Smooth muscle cell (in vitro differentiated cells): ENCODE data around the gene PYHIN1. TPM values are rescaled to one million over a fixed set of nuclear protein-coding genes. Genes with fewer than 3 reads are reported as not detected.
"Not testable (repeated sequence)": the region's sequence is repeated elsewhere in the genome, so short reads cannot be mapped to it uniquely, and the experiment has no call there.

ENCODE experiments used
- DNase-seq: peaks from one replicate; lab custom pipeline; 2025; ENCODE audit not compliant: unreplicated experiment; lab: John Stamatoyannopoulos, UW
- H2AFZ ChIP-seq: fragments of 200-600 bp; sonication (generic); 2 replicates; pipeline ENCODE4 v1.6.0; 2016; ENCODE audit warnings: antibody characterized with exemption, low read depth, mild to moderate bottlenecking
- H3F3A ChIP-seq: fragments of 200-600 bp; sonication (generic); 2 replicates; pipeline ENCODE4 v1.6.0; 2017; ENCODE audit warnings: antibody characterized with exemption, low read depth
- H3K27ac ChIP-seq: fragments of 200-600 bp; sonication (generic); 2 replicates; pipeline ENCODE4 v1.5.1; 2016; ENCODE audit warnings: low read depth, mild to moderate bottlenecking
- H3K27me3 ChIP-seq: fragments of 200-600 bp; sonication (generic); 2 replicates; pipeline ENCODE4 v1.6.1; 2016; ENCODE audit warnings: low read depth, mild to moderate bottlenecking
- H3K36me3 ChIP-seq: fragments of 200-600 bp; sonication (generic); 2 replicates; pipeline ENCODE4 v1.5.1; 2016; ENCODE audit warnings: low read depth
- H3K4me1 ChIP-seq: fragments of 200-600 bp; sonication (generic); 2 replicates; pipeline ENCODE4 v1.5.1; 2016; ENCODE audit warnings: low read depth
- H3K4me2 ChIP-seq: fragments of 200-600 bp; sonication (generic); 2 replicates; pipeline ENCODE4 v1.6.0; 2016; ENCODE audit warnings: mild to moderate bottlenecking
- H3K4me3 ChIP-seq: fragments of 200-600 bp; sonication (generic); 2 replicates; pipeline ENCODE4 v1.5.1; 2016; ENCODE audit warnings: mild to moderate bottlenecking
- H3K79me2 ChIP-seq: fragments of 200-600 bp; sonication (generic); 2 replicates; pipeline ENCODE4 v1.6.0; 2016; ENCODE audit warnings: low read depth, mild to moderate bottlenecking
- H3K9ac ChIP-seq: fragments of 200-600 bp; sonication (generic); 2 replicates; pipeline ENCODE4 v1.6.0; 2016; ENCODE audit warnings: low read depth
- H3K9me3 ChIP-seq: fragments of 200-600 bp; sonication (generic); replicated peaks from 2 replicates; pipeline ENCODE4 v1.5.1; 2016; ENCODE audit warnings: low read depth
- H4K20me1 ChIP-seq: fragments of 200-600 bp; sonication (generic); 2 replicates; pipeline ENCODE4 v1.6.0; 2016; ENCODE audit warnings: low read depth
- WGBS: methylation state at CpG from one replicate; pipeline ENCODE4 v1.1.7; 2016; ENCODE audit warnings: low lambda C conversion rate; 5-methylcytosine and 5-hydroxymethylcytosine counted together
- polyA plus RNA-seq: library from polyadenylated mRNA; unstranded; fragments of >200 nt; fragmentation: Nextera tagmentation; extraction: Ambion mirVana; gene quantifications from 2 replicates; pipeline ENCODE4 v1.2.1, GENCODE V29; 2016
- total RNA-seq: library from RNA; depleted of rRNA; stranded (reverse); fragments of >200 nt; gene quantifications from 2 replicates; pipeline ENCODE4 v1.2.3, GENCODE V29; 2014
- TF ChIP-seq, protein P1 (sequence below): fragments of 200-600 bp; sonication (generic); IDR thresholded peaks from 2 replicates; pipeline ENCODE4 v1.5.1; 2017; ENCODE audit warnings: borderline replicate concordance, mild to moderate bottlenecking, antibody characterized with exemption; ENCODE audit not compliant: insufficient read depth, poor library complexity, severe bottlenecking

The PYHIN1 gene
- total and polyA plus RNA-seq, 2 experiments from 2014 or later: 0.22 TPM; not detected in 1

DNA sequence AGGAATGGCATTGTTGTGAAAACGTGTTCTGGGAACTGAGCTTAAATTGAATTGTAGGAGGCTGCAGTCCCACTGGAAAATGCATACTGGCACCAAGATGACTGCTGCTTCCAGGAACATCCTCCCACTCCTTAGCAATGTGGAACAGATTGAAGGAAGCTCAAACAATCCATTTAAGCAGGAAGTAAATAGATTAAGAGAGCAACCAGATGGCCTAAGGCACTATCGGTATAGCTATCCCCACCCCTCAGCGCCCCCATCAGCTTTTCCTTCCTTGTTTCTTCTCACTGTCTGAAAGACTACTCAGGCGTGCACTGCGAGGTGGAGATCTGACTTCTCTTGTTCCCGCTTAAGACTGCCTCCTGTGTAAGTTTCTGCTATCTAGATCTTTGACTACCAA lies 74.3 kb downstream of the PYHIN1 start:
- Histone ChIP-seq H3K27ac (peak overlapping the region; percentile 98), H3K79me2 (peaks cover 15% of the 10 kb centered on the region), H2AFZ (peak overlapping the region; percentile 71), H3K4me2 (peak overlapping the region; percentile 69), H3K27me3 (no peaks in the 10 kb centered on the region), H4K20me1 (no peaks in the 10 kb centered on the region), H3K4me1 (peaks cover 45% of the 10 kb centered on the region), H3K9ac (peak overlapping the region; percentile 5), H3F3A (peaks cover 24% of the 10 kb centered on the region), H3K4me3 (peak overlapping the region; percentile 14), H3K9me3 (no peaks in the 10 kb centered on the region), H3K36me3 (no peaks in the 10 kb centered on the region)
- TF ChIP-seq, protein P1, sequence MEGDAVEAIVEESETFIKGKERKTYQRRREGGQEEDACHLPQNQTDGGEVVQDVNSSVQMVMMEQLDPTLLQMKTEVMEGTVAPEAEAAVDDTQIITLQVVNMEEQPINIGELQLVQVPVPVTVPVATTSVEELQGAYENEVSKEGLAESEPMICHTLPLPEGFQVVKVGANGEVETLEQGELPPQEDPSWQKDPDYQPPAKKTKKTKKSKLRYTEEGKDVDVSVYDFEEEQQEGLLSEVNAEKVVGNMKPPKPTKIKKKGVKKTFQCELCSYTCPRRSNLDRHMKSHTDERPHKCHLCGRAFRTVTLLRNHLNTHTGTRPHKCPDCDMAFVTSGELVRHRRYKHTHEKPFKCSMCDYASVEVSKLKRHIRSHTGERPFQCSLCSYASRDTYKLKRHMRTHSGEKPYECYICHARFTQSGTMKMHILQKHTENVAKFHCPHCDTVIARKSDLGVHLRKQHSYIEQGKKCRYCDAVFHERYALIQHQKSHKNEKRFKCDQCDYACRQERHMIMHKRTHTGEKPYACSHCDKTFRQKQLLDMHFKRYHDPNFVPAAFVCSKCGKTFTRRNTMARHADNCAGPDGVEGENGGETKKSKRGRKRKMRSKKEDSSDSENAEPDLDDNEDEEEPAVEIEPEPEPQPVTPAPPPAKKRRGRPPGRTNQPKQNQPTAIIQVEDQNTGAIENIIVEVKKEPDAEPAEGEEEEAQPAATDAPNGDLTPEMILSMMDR: no peak
- 6% methylated on average over 6 of the region's 6 CpGs for WGBS
- DNase-seq: no peak

DNA sequence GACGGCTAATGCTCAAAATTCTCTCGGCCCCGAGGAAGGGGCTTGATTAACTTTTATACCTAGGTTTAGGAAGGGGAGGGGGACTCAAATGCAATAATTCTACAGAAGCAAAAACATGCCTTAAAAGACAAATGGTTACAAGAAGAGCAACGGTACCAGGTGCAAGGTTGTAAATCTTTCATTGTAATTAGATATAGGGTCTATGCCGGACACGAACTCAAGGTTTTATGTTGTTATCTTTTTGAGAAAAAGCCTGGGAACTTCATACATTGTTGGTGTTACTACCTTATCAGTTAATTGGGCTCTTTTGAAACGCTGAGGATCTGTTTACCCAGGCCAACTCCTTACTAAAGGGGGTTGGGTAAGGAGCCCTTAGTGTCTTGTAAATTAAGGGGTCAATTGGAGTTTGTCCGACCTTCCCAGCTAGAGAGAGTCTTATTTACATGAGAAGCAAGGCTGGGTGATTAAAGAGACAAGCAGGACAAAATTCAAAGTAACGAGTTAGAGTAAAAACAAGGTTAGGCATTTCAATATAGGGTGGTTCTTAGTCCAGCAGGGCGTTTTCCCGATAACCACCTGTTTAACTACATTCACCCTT lies 75.0 kb downstream of the PYHIN1 start:
- not testable (repeated sequence) for H4K20me1 ChIP-seq, H3K9me3 ChIP-seq, H3K27me3 ChIP-seq, H3K36me3 ChIP-seq, DNase-seq
- H3K79me2 ChIP-seq: peaks cover 21% of the 10 kb centered on the region
- peak overlapping the region; percentile 98 for H3K27ac ChIP-seq
- 20% methylated on average over 11 of the region's 11 CpGs for WGBS
- H3K4me2 ChIP-seq: peak overlapping the region; percentile 69
- peak overlapping the region; percentile 14 for H3K4me3 ChIP-seq
- peaks cover 24% of the 10 kb centered on the region for H3F3A ChIP-seq
- peak overlapping the region; percentile 71 for H2AFZ ChIP-seq
- H3K9ac ChIP-seq: peak overlapping the region; percentile 5
- H3K4me1 ChIP-seq: peaks cover 39% of the 10 kb centered on the region

DNA sequence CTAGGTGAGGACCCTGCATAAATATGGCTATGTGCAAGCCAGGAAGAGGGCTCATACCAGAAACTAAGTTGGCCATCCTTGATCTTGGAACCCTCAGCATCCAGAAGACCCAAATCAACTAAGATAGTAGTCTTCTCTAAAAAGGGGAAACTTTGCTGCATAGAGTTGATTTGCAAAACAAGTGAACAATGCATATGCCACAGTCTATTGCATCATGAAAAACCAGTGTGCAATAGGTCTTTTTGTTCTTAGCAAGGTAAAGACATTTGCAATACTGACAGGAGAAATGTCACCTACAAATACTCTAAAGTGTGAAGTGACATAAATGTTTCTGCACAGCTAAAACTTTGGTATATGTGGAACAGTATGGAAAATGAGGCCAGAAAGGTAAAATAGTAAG lies 76.4 kb downstream of the PYHIN1 start:
- Histone ChIP-seq H3K4me2 (peak overlapping the region; percentile 89), H3K36me3 (no peaks in the 10 kb centered on the region), H2AFZ (peak overlapping the region; percentile 12), H4K20me1 (no peaks in the 10 kb centered on the region), H3F3A (peaks cover 24% of the 10 kb centered on the region), H3K27ac (peak overlapping the region; percentile 98), H3K9me3 (no peaks in the 10 kb centered on the region), H3K4me3 (no peak overlapping the region), H3K4me1 (peaks cover 44% of the 10 kb centered on the region), H3K79me2 (peaks cover 35% of the 10 kb centered on the region), H3K27me3 (no peaks in the 10 kb centered on the region), H3K9ac (no peak overlapping the region)
- no peak for DNase-seq
- TF ChIP-seq, protein P1: no peak

DNA sequence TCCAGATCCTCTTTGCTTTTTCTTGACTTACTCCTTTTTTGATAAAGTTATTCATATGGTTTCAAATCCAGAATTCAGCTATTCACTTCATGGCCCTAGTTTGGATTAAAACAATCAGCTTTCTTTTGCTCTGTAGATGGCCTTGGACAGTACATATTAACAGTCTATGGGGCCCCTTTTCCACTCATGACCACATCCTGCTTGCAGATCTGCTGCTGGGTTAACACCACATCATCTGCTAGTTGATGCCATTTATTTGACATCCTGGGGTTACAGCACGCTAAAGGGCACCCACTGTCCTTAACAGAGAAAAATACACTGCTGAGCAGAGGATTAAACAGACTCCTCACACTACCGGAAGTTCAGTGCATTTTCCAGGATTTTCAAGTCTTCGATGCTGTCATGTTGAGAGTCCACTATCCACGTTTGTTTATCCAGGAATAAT lies 77.4 kb downstream of the PYHIN1 start:
- Histone ChIP-seq H3K4me1 (peaks cover 44% of the 10 kb centered on the region), H3K9me3 (no peaks in the 10 kb centered on the region), H3K36me3 (no peaks in the 10 kb centered on the region), H3K27me3 (no peaks in the 10 kb centered on the region), H4K20me1 (no peaks in the 10 kb centered on the region), H3K4me2 (peak overlapping the region; percentile 89), H3K79me2 (peaks cover 39% of the 10 kb centered on the region), H3K27ac (peak overlapping the region; percentile 98), H3F3A (peaks cover 24% of the 10 kb centered on the region), H3K9ac (peak overlapping the region; percentile 12), H2AFZ (peak overlapping the region; percentile 62), H3K4me3 (no peak overlapping the region)
- TF ChIP-seq, protein P1: no peak
- DNase-seq: no peak
- WGBS: 13% methylated on average over 4 of the region's 4 CpGs
